HL-60 (cell line): ENCODE data around the gene PTPRD.

Experiments
- DNase-seq, 2 experiments: peaks; one replicate each; pipeline ENCODE4 v3.0.0-alpha.2; 2010 to 2020; ENCODE audit warnings: low read depth in 1 of 2, low spot score in 1 of 2
- H3K27ac ChIP-seq: fragments of 250-450 bp; sonication (Bioruptor Pico); replicated peaks from 2 replicates; pipeline ENCODE4 v1.5.1; 2020; ENCODE audit warnings: mild to moderate bottlenecking, moderate library complexity
- H3K27me3 ChIP-seq: fragments of 250-450 bp; sonication (Bioruptor Pico); 2 replicates; pipeline ENCODE4 v1.5.1; 2021; ENCODE audit warnings: mild to moderate bottlenecking, moderate library complexity; ENCODE audit not compliant: insufficient read depth, poor library complexity, severe bottlenecking
- H3K4me3 ChIP-seq: replicated peaks from 2 replicates; pipeline ENCODE4 v1.5.1; 2011; ENCODE audit warnings: mild to moderate bottlenecking, control low read depth, low read length; ENCODE audit not compliant: insufficient read depth
- CTCF ChIP-seq: IDR thresholded peaks from one replicate; pipeline ENCODE4 v1.5.1; 2011; ENCODE audit warnings: low read length, control low read depth, inconsistent platforms; ENCODE audit not compliant: insufficient read depth
- GABPA ChIP-seq: IDR thresholded peaks from 2 replicates; pipeline ENCODE4 v1.6.1; 2012; ENCODE audit warnings: low read depth
- POLR2AphosphoS5 ChIP-seq: IDR thresholded peaks from 2 replicates; pipeline ENCODE4 v1.6.1; 2012; ENCODE audit warnings: low read depth
- SPI1 ChIP-seq: IDR thresholded peaks from 2 replicates; pipeline ENCODE4 v1.6.1; 2012; ENCODE audit warnings: low read depth, mild to moderate bottlenecking, borderline replicate concordance
- TF ChIP-seq, protein P1 (sequence below): IDR thresholded peaks from 2 replicates; pipeline ENCODE4 v1.6.1; 2012; ENCODE audit warnings: low read depth; ENCODE audit not compliant: insufficient replicate concordance

Gene PTPRD

DNA sequence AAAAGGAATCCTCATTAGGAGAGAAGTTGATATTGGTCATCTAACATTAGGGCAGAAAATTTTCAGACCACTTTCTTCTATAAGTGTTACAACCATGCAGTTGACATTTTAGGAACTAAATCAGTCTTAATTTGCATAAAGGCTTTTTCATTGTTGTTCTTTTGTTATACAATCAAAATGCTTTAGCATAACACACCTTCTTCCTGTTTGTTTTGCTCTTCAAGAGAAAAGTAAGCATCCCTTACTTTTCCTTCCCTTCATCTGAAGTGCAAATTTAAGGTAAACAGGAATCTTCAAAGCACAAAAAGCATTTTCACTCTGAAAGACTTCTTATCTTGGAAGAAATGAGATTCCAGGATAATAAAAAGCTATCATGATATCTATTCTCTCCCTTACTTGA lies 273.6 kb downstream of the PTPRD start:
- Histone ChIP-seq H3K27me3 (no peaks in the 10 kb centered on the region), H3K4me3 (no peak overlapping the region), H3K27ac (no peak overlapping the region)
- no peak for DNase-seq
- TF ChIP-seq POLR2AphosphoS5: no peak
- no peak for TF ChIP-seq CTCF
- TF ChIP-seq, protein P1, sequence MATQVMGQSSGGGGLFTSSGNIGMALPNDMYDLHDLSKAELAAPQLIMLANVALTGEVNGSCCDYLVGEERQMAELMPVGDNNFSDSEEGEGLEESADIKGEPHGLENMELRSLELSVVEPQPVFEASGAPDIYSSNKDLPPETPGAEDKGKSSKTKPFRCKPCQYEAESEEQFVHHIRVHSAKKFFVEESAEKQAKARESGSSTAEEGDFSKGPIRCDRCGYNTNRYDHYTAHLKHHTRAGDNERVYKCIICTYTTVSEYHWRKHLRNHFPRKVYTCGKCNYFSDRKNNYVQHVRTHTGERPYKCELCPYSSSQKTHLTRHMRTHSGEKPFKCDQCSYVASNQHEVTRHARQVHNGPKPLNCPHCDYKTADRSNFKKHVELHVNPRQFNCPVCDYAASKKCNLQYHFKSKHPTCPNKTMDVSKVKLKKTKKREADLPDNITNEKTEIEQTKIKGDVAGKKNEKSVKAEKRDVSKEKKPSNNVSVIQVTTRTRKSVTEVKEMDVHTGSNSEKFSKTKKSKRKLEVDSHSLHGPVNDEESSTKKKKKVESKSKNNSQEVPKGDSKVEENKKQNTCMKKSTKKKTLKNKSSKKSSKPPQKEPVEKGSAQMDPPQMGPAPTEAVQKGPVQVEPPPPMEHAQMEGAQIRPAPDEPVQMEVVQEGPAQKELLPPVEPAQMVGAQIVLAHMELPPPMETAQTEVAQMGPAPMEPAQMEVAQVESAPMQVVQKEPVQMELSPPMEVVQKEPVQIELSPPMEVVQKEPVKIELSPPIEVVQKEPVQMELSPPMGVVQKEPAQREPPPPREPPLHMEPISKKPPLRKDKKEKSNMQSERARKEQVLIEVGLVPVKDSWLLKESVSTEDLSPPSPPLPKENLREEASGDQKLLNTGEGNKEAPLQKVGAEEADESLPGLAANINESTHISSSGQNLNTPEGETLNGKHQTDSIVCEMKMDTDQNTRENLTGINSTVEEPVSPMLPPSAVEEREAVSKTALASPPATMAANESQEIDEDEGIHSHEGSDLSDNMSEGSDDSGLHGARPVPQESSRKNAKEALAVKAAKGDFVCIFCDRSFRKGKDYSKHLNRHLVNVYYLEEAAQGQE: no peak
- TF ChIP-seq GABPA: no peak
- no peak for TF ChIP-seq SPI1

DNA sequence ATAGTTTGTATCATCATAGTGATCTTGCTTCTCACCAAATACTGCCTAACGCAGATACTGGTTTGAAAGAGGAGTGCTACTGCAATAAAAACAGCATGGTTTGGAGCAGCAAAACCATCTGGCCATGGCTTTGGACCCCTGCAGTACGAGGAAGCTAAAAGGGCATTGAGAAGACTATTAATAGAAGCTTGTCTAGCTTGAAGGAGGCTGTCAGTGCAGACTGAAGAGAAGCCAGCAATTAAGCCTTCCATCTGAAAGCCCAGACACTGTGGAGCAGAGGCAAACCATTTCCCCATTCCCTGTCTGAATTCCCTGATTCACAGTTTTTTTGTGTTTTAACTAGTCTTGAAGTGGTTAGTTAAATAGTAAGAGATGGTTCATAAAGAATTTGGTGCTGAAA lies 281.6 kb downstream of the PTPRD start:
- TF ChIP-seq SPI1 (no peak), CTCF (no peak), GABPA (no peak), POLR2AphosphoS5 (no peak)
- TF ChIP-seq, protein P1: no peak
- Histone ChIP-seq H3K27ac (no peak overlapping the region), H3K27me3 (no peaks in the 10 kb centered on the region), H3K4me3 (no peak overlapping the region)
- no peak for DNase-seq

DNA sequence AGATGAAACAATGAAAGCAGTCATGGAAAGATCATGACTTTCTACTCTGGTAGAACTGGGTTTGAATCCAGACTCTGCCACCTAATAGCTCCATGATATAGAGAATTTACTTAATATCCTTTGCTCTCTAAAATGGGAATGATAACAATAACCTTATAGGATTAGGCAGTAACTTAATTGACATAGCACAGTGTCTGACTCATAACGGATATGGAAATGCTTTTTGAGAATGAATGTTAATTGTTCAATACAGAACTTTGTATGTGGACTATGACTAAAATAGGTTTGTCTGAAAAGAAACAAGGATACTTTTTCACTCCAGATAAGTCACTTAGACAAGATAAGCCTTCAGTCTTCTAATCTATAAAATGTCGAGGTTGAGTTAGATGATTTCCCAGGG lies 330.7 kb downstream of the PTPRD start:
- no peak for DNase-seq
- H3K27ac ChIP-seq: no peak overlapping the region
- no peaks in the 10 kb centered on the region for H3K27me3 ChIP-seq
- H3K4me3 ChIP-seq: no peak overlapping the region
- TF ChIP-seq POLR2AphosphoS5 (no peak), GABPA (no peak), SPI1 (no peak), CTCF (no peak)
- TF ChIP-seq, protein P1: no peak
